ENCODE results near the gene MARS1.

DNA sequence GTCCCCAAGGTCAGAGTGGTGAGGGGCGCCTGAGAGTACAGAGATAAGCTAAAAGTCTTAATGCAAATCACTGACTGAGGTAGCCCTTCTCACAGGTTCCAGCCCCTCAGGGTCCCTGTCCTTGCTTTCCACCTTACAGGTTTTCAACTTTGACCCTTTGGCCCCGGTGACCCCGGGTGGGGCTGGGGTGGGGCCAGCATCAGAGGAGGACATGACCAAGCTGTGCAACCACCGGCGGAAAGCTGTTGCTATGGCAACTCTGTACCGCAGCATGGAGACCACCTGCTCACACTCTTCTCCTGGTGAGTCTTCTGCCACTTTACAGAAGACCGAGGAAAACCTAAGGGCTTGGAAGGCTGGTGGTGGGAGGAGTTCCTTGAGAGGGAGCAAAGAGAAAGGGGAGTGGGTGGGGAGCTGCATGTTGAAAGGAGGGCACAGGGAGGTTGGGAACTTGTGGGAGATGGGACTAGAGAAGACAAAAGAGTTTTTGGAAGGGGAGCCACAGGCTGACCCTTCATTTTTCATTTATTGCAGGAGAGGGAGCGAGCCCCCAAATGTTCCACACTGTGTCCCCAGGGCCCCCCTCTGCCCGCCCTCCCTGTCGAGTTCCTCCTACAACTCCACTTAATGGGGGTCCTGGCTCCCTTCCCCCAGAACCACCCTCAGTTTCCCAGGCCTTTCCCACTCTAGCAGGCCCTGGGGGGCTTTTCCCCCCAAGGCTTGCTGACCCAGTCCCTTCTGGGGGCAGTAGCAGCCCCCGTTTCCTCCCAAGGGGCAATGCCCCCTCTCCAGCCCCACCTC, 37.1 kb downstream of the MARS1 start:
- no peak for TF ChIP-seq EZH2 (IDR thresholded peaks at IDR 0.05)
- no peak for TF ChIP-seq POLR2AphosphoS5 (IDR thresholded peaks at IDR 0.05; ENCODE audit: borderline replicate concordance, low read depth, low read length)

All from SK-N-MC (cell line).